ENCODE data around the gene KPNB1. TPM values are rescaled to one million over a fixed set of nuclear protein-coding genes. Genes with fewer than 3 reads are reported as not detected.

The KPNB1 gene
- polyA plus RNA-seq, 1 experiment = 212 TPM

DNA sequence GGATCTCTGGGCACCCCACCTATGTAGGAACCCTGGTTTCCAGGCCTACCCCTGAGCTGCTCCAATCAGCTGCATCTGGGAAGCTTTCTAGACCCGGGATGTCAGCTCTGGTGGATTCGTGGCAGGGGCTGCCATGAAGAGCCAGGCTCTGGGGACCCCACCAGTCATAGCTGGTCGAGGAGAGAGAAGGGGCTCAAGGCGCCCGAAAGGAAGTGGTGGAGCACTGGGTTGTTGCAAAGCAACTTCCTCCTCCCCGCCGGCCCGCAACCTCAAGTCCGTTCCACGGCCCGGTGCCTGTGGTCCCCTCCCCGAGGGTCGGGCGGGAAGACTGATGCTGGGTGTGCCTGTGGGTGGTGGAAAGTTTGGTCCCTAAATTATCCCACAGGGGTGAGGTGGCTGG, 54.4 kb downstream of the KPNB1 start:
- no peak overlapping the region for H3K27ac ChIP-seq (ENCODE audit: low read depth, low read length)
- TF ChIP-seq, protein P1, sequence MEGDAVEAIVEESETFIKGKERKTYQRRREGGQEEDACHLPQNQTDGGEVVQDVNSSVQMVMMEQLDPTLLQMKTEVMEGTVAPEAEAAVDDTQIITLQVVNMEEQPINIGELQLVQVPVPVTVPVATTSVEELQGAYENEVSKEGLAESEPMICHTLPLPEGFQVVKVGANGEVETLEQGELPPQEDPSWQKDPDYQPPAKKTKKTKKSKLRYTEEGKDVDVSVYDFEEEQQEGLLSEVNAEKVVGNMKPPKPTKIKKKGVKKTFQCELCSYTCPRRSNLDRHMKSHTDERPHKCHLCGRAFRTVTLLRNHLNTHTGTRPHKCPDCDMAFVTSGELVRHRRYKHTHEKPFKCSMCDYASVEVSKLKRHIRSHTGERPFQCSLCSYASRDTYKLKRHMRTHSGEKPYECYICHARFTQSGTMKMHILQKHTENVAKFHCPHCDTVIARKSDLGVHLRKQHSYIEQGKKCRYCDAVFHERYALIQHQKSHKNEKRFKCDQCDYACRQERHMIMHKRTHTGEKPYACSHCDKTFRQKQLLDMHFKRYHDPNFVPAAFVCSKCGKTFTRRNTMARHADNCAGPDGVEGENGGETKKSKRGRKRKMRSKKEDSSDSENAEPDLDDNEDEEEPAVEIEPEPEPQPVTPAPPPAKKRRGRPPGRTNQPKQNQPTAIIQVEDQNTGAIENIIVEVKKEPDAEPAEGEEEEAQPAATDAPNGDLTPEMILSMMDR (IDR thresholded peaks at IDR 0.05; ENCODE audit: low read depth, low read length) = no peak
- no peaks in the 10 kb centered on the region; the same call in 1 of the 2 replicates for H3K9me3 ChIP-seq (ENCODE audit: control insufficient read depth, insufficient read depth, low read length)
- ChIA-PET CTCF (no interaction called here), POLR2A (no interaction called here)
- DNase-seq (ENCODE audit: low read depth, low spot score) = no peak
- no peak overlapping the region for H3K4me3 ChIP-seq (ENCODE audit: low read depth, low read length)
- no peaks in the 10 kb centered on the region for H3K27me3 ChIP-seq (ENCODE audit: control insufficient read depth, insufficient read depth, low read length)

DNA sequence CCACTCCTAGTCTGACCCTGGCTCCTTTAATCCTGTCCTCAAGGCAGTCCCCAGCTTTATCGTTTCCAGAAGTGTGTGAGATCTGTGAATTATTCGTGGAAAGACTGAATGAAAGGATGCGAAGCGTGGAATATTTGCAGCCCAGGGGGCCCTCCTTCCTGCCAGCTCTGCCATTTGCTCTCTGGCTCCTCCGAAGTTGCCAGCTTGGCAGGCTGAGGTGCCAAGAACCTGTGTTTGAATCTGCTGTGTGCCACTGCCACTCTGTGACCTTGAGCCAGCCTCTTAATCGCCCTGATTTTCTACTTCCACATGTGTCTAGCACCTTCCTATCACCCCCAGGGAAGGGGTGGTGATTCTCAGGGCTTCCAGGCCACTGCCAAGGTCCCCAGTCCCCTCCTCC, 55.0 kb downstream of the KPNB1 start:
- Histone ChIP-seq H3K4me3 (ENCODE audit: low read depth, low read length) (no peak overlapping the region), H3K9me3 (ENCODE audit: control insufficient read depth, insufficient read depth, low read length) (no peaks in the 10 kb centered on the region; the same call in 1 of the 2 replicates), H3K27ac (ENCODE audit: low read depth, low read length) (no peak overlapping the region), H3K27me3 (ENCODE audit: control insufficient read depth, insufficient read depth, low read length) (no peaks in the 10 kb centered on the region)
- CTCF ChIA-PET = no interaction called here
- DNase-seq (ENCODE audit: low read depth, low spot score) = no peak
- POLR2A ChIA-PET = no interaction called here
- TF ChIP-seq, protein P1 (IDR thresholded peaks at IDR 0.05; ENCODE audit: low read depth, low read length) = no peak

DNA sequence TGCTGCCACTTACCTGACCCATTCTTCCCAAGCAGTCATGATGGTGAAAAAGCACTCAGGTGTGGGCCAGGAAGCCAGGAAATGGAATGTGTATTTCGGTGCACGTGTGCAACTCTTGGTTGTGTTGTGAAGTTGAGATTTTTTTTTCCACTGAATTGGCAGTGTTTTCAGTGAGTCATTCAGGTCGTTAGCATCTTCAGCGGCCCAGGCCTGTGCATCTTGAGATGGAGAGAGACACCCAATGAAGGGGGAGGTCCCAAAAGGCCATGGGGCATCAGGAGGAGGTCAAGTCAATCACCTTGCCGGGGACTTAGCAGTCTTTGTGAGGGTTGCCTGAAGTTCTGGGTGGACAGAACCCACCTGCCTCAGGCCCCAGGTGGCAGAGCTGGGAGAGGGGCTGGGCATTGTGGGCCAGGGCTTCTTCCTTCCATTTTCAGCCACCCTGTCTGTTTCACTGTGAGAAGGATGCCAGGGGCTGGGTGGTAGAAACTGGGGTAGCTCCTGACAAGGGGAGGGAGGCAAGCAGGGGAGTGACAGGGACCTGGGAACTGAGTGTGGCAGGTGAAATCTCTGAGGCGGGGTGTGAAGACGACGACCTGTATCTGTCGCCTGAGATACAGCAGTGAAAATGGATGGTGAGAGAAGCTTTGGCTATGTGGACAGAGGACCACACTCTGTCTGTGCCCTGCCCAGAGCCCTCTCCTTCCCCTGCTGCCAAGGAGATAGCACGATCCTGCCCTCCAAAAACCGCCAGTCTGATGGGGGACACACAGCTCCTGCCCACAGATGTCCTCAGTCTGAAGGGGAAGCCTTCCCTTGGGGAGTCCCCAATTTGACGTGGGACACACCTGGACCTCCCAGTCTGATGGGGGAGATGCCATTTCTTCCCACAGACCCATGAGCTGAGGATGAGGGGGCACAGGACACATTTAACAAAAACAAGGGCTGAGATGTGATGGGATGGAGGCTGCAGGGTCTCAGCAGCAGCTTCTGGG, 56.1 kb downstream of the KPNB1 start:
- Histone ChIP-seq H3K27me3 (ENCODE audit: control insufficient read depth, insufficient read depth, low read length) (no peaks in the 10 kb centered on the region), H3K27ac (ENCODE audit: low read depth, low read length) (no peak overlapping the region), H3K9me3 (ENCODE audit: control insufficient read depth, insufficient read depth, low read length) (no peaks in the 10 kb centered on the region; the same call in 1 of the 2 replicates), H3K4me3 (ENCODE audit: low read depth, low read length) (no peak overlapping the region)
- ChIA-PET POLR2A (interaction anchor here (0.6 kb wide), 1 partner anchor 258 kb away, joined by 6 read pairs; no protein-coding TSS in a partner anchor), CTCF (interaction anchor here (1.3 kb wide), 1 partner anchor 135 kb away, joined by 3 read pairs; the partner anchor contains the start of gene SCRN2)
- TF ChIP-seq, protein P1 (IDR thresholded peaks at IDR 0.05; ENCODE audit: low read depth, low read length) = no peak
- DNase-seq (ENCODE audit: low read depth, low spot score) = no peak

DNA sequence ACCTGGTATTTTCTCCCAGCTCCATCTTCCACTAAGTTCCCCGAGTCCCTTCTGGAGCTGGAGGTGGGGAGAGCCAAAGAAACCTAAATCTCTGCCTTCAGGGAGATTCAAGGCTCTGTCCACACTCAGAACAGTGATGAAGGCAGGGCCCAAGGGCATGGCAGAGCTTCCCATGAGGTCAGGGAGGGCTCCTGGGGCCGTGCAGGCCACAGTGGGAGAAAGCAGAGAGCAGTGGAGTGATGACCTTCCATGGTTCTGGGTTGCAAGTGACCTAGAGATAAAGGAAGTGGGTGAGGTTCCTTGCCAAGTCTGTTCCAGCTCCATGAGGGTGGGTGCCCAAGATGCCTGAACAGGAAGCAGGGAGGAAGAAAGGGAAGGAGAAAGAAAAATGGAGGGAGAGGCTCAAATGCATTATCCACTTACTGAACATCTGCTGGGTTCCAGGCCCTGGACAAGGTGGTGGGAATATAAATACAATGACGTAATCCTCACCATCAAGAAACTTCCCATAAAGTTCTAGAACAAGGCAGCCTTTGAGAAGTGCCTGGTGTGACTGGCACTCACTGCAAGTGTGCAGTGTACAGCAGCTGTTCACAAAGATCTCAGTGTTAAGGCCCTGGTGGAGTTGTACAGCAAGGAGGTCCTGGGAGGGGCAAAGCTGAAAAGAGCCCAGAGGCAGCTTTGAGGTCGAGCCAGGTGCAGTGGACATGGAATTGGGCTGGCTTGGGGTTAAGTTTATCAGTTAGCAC, 57.5 kb downstream of the KPNB1 start:
- ChIA-PET POLR2A (interaction anchor here (0.5 kb wide), 1 partner anchor 598 kb away, joined by 3 read pairs; no protein-coding TSS in a partner anchor), CTCF (interaction anchor here (0.5 to 1.9 kb wide), 3 partner anchors 9 to 134 kb away, joined by 3 to 19 read pairs (median 4); partner anchors contain the start of gene SCRN2)

More for the DNA sequence above, 57.5 kb downstream of the KPNB1 start:
- TF ChIP-seq, protein P1 (IDR thresholded peaks at IDR 0.05; ENCODE audit: low read depth, low read length) = no peak
- H3K4me3 ChIP-seq (ENCODE audit: low read depth, low read length) = no peak overlapping the region
- H3K9me3 ChIP-seq (ENCODE audit: control insufficient read depth, insufficient read depth, low read length) = no peaks in the 10 kb centered on the region; the same call in 1 of the 2 replicates
- H3K27me3 ChIP-seq (ENCODE audit: control insufficient read depth, insufficient read depth, low read length) = peaks cover 7% of the 10 kb centered on the region
- no peak for DNase-seq (ENCODE audit: low read depth, low spot score)
- H3K27ac ChIP-seq (ENCODE audit: low read depth, low read length) = no peak overlapping the region
